NT2/D1 (cell line): Measurements from ENCODE around the gene HMGN1.

ENCODE experiments used
- DNase-seq: peaks from one replicate; pipeline ENCODE4 v3.0.0-alpha.2; 2011; ENCODE audit warnings: low read depth, low spot score
- H3K27me3 ChIP-seq: 2 replicates; pipeline ENCODE4 v1.6.0; 2011; ENCODE audit warnings: mild to moderate bottlenecking; ENCODE audit not compliant: insufficient read length, insufficient read depth
- H3K36me3 ChIP-seq: 2 replicates; pipeline ENCODE4 v1.6.1; 2011; ENCODE audit warnings: mild to moderate bottlenecking, low read length, mixed read lengths; ENCODE audit not compliant: insufficient read depth, insufficient read length
- H3K4me1 ChIP-seq: 2 replicates; pipeline ENCODE4 v1.5.1; 2011; ENCODE audit not compliant: insufficient read depth, insufficient read length
- H3K4me3 ChIP-seq: 2 replicates; pipeline ENCODE4 v1.5.1; 2011; ENCODE audit warnings: low read depth; ENCODE audit not compliant: insufficient read length
- H3K9ac ChIP-seq: 2 replicates; pipeline ENCODE4 v1.6.0; 2011; ENCODE audit warnings: low read depth; ENCODE audit not compliant: insufficient read length
- H3K9me3 ChIP-seq: 2 replicates; pipeline ENCODE4 v1.5.1; 2011; ENCODE audit warnings: mild to moderate bottlenecking, low read length; ENCODE audit not compliant: insufficient read depth
- SUZ12 ChIP-seq: IDR thresholded peaks from 2 replicates; pipeline ENCODE4 v1.6.1; 2011; ENCODE audit not compliant: insufficient read length, insufficient read depth; ENCODE audit errors: extremely low read depth
- YY1 ChIP-seq: IDR thresholded peaks from 2 replicates; pipeline ENCODE4 v1.6.1; 2011; ENCODE audit not compliant: insufficient read length, insufficient read depth
- ZNF274 ChIP-seq: IDR thresholded peaks from 2 replicates; pipeline ENCODE4 v1.6.1; 2011; ENCODE audit warnings: mild to moderate bottlenecking, low read depth, low read length

Gene HMGN1

GRCh38 chr21:39341249-39341923 lies 7.5 kb downstream of the HMGN1 start:
- Histone ChIP-seq H3K4me1 (peaks cover 7% of the 10 kb centered on the region), H3K27me3 (no peaks in the 10 kb centered on the region), H3K9ac (no peak overlapping the region), H3K36me3 (peaks cover 51% of the 10 kb centered on the region), H3K4me3 (no peak overlapping the region), H3K9me3 (no peaks in the 10 kb centered on the region)
- DNase-seq = no peak
- TF ChIP-seq ZNF274 (no peak), YY1 (no peak), SUZ12 (no peak)

GRCh38 chr21:39340687-39341086 lies 8.2 kb downstream of the HMGN1 start:
- no peaks in the 10 kb centered on the region for H3K27me3 ChIP-seq
- H3K4me3 ChIP-seq = no peak overlapping the region
- peaks cover 6% of the 10 kb centered on the region for H3K4me1 ChIP-seq
- no peak for TF ChIP-seq ZNF274
- TF ChIP-seq YY1 = no peak
- no peak for TF ChIP-seq SUZ12
- DNase-seq = no peak
- peaks cover 44% of the 10 kb centered on the region for H3K36me3 ChIP-seq
- H3K9ac ChIP-seq = no peak overlapping the region
- H3K9me3 ChIP-seq = no peaks in the 10 kb centered on the region

- Histone ChIP-seq H3K9ac (no peak overlapping the region), H3K9me3 (no peaks in the 10 kb centered on the region), H3K27me3 (no peaks in the 10 kb centered on the region), H3K36me3 (peaks cover 29% of the 10 kb centered on the region), H3K4me3 (no peak overlapping the region), H3K4me1 (peaks cover 4% of the 10 kb centered on the region)
- TF ChIP-seq YY1 = no peak
- TF ChIP-seq SUZ12 = no peak
- no peak for TF ChIP-seq ZNF274
- DNase-seq = no peak
These were observed 9.7 kb downstream of the HMGN1 start for GRCh38 chr21:39339231-39339630.

- H3K36me3 ChIP-seq = peaks cover 10% of the 10 kb centered on the region
- H3K4me3 ChIP-seq = no peak overlapping the region
- H3K9me3 ChIP-seq = no peaks in the 10 kb centered on the region
- DNase-seq = no peak
- peaks cover 6% of the 10 kb centered on the region for H3K4me1 ChIP-seq
- H3K9ac ChIP-seq = no peak overlapping the region
- no peaks in the 10 kb centered on the region for H3K27me3 ChIP-seq
- TF ChIP-seq SUZ12 (no peak), YY1 (no peak), ZNF274 (no peak)
These were observed 12.4 kb downstream of the HMGN1 start for GRCh38 chr21:39336457-39337008.

- Histone ChIP-seq H3K9me3 (no peaks in the 10 kb centered on the region), H3K36me3 (no peaks in the 10 kb centered on the region), H3K9ac (no peak overlapping the region), H3K4me3 (no peak overlapping the region), H3K27me3 (no peaks in the 10 kb centered on the region), H3K4me1 (peaks cover 6% of the 10 kb centered on the region)
- DNase-seq = no peak
- no peak for TF ChIP-seq SUZ12
- TF ChIP-seq YY1 = no peak
- no peak for TF ChIP-seq ZNF274
These were observed 14.3 kb downstream of the HMGN1 start for GRCh38 chr21:39334611-39335010.

DNA sequence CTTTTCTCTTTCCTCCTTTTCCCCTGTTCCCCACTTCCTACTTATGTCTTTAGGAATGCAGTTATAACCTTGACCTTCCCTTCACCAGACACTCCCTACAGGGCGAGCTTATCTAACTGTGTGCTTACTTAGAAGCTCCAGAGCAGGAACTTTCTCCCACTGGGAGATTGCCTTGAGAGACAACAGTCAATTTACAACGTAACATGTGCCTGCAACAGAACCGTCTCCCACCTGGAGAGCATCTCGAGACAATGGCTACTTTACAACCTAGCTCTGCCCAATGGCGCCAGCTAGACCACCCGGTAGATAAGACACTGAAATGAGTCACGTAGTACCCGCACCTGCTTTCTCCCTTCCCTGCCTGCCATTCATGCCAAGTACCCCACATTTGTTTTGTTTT lies 16.7 kb downstream of the HMGN1 start:
- Histone ChIP-seq H3K4me1 (peaks cover 6% of the 10 kb centered on the region), H3K9ac (no peak overlapping the region), H3K4me3 (no peak overlapping the region), H3K9me3 (no peaks in the 10 kb centered on the region), H3K36me3 (no peaks in the 10 kb centered on the region), H3K27me3 (no peaks in the 10 kb centered on the region)
- no peak for TF ChIP-seq SUZ12
- TF ChIP-seq YY1 = no peak
- TF ChIP-seq ZNF274 = no peak
- no peak for DNase-seq

- Histone ChIP-seq H3K27me3 (no peaks in the 10 kb centered on the region), H3K4me1 (peaks cover 3% of the 10 kb centered on the region), H3K9ac (no peak overlapping the region), H3K36me3 (no peaks in the 10 kb centered on the region), H3K4me3 (no peak overlapping the region), H3K9me3 (no peaks in the 10 kb centered on the region)
- DNase-seq = no peak
- no peak for TF ChIP-seq SUZ12
- no peak for TF ChIP-seq YY1
- TF ChIP-seq ZNF274 = no peak
These were observed 18.9 kb downstream of the HMGN1 start for GRCh38 chr21:39330001-39330400.

DNA sequence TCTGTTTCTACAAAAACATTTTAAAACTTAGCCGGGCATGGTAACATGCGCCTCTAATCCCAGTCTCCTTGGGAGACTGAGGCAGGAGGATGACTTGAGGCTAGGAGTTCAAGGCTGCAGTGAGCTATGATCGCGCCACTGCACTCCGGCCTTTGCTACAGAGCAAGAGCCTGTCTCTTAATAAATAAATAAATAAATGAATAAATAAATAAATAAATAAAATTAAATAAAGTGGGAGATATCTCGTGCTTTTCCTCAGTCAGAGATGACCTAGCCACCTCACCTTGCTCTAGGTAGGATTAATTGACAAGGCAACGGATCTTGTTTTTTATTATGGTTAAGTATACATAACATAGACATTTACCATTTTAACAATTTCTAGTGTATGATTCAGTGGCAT lies 21.2 kb downstream of the HMGN1 start:
- Histone ChIP-seq H3K36me3 (no peaks in the 10 kb centered on the region), H3K9ac (no peak overlapping the region), H3K4me1 (peaks cover 3% of the 10 kb centered on the region), H3K9me3 (no peaks in the 10 kb centered on the region), H3K27me3 (no peaks in the 10 kb centered on the region), H3K4me3 (no peak overlapping the region)
- TF ChIP-seq ZNF274 (no peak), SUZ12 (no peak), YY1 (no peak)
- no peak for DNase-seq
